ENCODE measurements around the gene NPEPPS.
"Not testable (repeated sequence)": the region's sequence is repeated elsewhere in the genome, so short reads cannot be mapped to it uniquely, and the experiment has no call there.

GRCh38 chr17:47593522-47593921 lies 62.6 kb downstream of the NPEPPS start:
- TF ChIP-seq CTCF (conservative IDR thresholded peaks at IDR 0.05 in 1 of 2, IDR thresholded peaks at IDR 0.05 in 1 of 2; ENCODE audit: low read depth in 1 of 2, low read length in 2 of 2); EZH2 (IDR thresholded peaks at IDR 0.05; ENCODE audit: low read length, missing control alignments): not testable (repeated sequence)

All from fibroblast of lung (primary cell).